NCI-H2081 treated with DMSO at 0.1 percent for 48 hours (cell line): ENCODE measurements around the gene PAPSS2.
"Not testable (repeated sequence)": the region's sequence is repeated elsewhere in the genome, so short reads cannot be mapped to it uniquely, and the experiment has no call there.

ENCODE experiments used
- DNase-seq: peaks from one replicate; lab custom pipeline; 2025; lab: John Stamatoyannopoulos, UW

The PAPSS2 gene

DNA sequence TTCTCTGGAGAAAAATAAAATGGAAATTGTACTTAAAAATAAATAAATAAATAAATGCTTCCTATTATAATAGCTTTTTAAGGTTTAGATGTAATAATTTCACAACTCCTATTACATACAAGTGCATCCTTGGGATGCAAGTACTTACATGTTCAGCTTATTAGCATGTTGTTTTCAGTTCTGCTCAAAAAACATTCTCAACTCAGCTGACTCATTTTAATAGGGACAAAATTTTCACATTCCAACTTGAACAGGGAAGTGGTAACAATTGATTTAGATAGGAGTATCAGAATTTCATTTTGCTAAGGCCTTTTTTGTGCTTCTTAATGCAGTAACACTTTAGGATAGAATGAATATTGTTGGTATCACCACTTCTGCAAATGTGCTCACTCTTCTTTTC, 16.7 kb upstream of the PAPSS2 start:
- no peak for DNase-seq

DNA sequence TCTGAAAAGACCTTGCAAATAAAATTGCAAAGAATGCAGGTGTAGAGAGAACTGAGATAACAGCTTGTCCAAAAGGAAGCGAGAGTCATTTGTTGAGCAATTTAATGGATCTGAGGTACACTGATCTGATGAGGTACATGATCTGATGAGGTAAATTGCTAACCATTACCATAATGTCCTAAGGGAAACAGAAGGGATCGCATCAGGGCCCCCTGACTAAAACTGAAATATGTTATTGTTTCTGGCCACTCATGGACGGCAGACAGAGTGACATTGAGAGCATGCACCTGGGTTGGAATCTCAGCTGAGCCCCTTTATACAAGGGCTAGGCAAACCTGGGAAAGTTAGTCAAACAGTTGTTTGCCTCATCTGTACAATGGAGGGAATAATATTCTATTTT, 15.8 kb upstream of the PAPSS2 start:
- DNase-seq: no peak

DNA sequence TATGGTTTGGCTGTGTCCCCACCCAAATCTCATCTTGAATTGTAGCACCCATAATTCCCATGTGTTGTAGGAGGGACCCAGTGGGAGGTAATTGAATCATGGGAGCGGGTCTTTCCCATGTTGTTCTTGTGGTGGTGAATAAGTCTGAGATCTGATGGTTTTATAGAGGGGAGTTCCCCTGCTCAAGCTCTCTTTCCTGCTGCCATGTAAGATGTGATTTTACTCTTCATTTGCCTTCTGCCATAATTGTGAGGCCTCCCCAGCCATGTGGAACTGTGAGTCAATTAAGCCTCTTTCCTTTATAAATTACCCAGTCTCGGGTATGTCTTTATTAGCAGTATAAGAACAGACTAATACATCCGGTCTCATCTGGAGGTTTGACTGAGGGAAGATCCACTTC, 15.2 kb upstream of the PAPSS2 start:
- DNase-seq: not testable (repeated sequence)

DNA sequence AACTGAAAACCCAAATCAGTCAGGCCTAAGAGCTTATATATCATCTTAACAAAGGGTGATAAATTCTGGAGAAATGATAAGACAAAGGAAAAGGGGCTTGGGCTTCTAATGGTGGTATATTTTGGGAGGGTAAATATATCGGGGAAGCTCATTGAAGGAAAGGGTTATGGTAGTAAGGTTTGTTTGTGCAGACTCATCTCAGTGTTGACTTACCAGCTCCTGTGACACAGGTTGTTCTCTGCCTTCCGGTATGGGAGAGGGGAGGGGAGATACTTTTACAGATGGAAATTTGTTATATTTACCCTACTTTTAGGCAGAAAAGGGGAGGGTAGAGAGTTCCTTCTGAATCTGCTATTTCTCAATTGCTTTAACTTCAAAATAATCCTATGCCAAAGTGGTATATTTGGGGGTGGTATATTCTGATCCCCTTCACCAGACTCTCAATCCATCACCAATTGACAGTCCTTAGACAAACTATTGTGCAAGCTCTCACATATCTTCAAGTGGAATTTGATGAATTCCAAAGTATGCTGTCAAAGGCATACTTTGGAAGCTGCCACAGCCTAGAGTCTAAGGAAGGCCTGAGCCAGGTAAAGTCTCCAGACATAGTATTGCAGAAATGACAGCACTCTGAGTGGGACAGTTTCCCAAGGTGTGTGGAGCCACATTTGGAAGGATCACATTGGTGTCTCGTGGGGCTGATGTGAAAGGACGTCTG, 13.3 kb upstream of the PAPSS2 start:
- DNase-seq: no peak

DNA sequence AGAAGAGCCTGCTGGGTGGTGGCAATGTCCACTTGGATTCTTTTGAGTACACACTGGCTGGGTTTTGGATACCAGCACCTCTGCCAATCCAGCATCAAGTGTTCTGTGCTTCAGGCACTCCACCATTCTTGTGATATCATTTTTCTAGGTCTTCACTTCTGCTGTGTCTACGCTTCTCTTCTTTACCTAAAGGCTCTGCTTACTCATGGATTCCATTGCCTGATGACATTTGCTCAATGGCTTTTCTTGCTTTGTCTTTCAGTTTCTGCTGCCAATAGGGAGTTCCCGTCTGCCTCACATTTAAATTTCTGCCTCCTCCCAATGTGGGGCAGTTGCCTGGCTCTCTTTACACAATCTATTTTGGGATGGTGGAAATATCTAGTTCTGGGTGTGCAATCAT, 12.7 kb upstream of the PAPSS2 start:
- no peak for DNase-seq

DNA sequence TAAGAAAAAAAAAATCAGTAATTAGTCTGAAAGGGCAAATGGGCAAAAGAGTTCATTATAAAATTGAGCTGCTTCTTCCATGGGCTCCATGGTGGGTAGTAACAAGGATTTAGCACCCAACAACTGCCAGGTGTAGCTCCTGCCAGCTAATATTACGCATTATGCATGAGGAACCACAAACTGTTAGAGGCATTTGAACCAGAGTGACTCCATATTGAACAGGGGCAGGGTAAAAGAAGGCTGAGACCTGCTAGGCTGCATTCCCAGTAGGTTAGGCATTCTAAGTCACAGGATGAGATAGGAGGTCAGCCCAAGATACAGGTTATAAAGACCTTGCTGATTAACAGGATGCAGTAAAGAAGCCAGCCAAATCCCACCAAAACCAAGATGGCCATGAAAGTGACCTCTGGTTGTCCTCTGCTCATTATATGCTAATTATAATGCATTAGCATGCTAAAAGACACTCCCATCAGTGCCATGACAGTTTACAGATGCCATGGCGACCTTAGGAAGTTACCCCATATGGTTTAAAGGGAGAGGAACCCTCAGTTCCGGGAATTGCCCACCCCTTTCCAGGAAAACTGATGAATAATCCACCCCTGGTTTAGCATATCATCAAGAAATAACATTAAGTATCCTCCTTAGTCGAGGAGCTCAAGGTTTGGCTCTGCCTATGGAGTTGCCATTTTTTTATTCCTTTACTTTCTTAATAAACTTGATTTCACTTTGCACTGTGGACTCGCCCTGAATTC, 8.7 kb upstream of the PAPSS2 start:
- DNase-seq: no peak

DNA sequence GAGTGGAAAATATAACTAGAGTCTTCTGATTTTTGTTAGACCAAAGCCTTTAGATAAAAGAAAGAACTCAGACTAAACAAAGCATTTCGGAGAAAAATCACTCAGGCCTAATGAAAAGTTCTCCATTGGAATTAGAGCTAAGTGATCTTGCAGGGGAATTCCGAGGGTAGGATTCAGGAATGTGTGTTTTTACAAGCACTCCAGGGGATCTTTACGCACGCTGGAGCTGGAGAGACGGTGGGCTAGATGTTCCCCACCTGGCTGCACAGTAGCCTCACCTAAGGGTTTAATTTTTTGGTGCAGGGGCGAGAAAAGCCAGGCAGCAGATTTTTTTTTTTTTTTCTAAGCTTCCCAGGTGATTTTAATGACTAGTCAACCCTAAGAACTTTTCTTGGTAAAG, 7.9 kb upstream of the PAPSS2 start:
- no peak for DNase-seq

DNA sequence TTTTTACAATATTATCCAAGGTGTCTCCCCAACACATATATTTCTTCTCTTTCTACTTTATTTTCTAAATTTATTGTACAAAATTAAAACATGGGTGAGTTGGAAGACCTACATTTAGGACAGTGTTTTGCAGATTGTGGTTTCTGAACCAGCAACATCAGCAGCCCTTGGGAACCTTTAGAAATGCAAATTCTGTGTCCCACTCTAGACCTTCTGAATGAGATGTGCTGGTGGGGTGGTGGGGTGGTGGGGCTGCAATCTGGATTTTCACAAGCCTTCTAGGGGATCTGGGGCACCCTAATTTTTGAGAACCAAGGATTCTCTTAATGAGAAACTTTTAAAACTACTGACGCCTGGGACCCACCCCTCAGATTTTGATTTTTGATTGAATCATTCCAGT, 7.4 kb upstream of the PAPSS2 start:
- no peak for DNase-seq

DNA sequence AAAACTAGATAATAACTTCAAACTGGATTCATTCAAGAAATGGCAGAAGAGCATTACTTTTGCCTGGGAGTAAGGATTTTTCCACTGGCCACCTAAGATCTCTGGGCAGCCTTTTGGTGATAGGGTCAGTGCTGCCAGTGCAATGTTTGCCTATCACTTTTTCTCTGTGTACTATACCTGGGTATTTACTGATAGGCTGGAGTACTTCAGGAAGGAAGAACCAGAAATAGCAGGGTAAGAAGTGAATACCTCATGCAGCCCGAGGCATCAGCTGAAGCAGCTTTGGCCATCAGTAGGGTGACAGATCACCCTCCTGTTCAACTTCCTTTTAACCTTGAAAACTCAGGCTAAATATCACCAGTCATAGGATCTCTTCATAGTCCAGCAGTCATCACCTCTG, 5.5 kb upstream of the PAPSS2 start:
- no peak for DNase-seq

DNA sequence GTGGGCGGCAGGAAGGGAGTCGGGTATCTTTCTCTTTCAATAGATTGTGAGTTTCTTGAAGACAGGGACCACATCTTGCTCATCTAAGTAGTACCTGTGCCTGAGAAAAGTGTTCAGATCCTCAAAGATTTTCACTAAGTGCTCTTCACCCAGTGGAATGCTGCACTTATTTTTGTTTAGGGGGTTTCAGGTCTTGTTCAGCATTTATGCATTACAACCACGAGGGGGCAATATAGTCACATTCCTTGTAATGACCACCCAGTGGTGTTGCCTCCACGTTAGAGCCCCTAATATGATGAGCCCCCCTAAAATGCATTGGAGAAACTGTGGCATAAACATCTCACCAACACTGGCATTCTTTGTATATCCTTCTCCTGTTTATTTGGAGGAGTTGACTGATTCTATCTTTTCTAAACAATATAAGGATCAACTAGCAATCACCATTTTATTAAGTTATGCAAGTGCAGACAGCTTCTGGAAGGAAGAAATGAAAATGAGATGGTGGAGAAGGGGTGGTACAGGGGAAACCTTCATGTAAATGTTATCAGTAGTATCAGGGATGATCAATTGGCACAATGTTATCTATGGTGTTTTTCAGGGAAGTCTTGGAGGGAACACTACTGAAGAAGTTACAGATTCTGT, 3.1 kb upstream of the PAPSS2 start:
- no peak for DNase-seq

DNA sequence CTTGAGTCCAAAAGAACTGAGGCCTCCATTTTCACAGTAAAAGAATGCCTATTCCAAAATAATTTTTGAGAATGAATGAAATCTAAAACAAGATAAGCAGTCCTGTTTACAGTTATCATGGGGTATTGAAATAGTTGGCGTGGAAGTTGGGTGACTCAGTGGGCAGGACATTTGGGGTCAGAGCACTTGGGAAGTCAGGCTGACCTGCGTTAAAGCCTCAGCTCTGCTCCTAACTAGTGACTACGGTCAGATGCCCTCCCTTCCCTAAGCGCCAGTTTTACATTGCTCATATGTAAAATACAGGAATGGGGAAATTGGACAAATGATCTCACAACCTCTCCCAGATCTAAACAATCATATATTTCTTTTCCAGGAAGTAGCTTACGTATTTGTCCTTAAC, 2.3 kb upstream of the PAPSS2 start:
- no peak for DNase-seq

DNA sequence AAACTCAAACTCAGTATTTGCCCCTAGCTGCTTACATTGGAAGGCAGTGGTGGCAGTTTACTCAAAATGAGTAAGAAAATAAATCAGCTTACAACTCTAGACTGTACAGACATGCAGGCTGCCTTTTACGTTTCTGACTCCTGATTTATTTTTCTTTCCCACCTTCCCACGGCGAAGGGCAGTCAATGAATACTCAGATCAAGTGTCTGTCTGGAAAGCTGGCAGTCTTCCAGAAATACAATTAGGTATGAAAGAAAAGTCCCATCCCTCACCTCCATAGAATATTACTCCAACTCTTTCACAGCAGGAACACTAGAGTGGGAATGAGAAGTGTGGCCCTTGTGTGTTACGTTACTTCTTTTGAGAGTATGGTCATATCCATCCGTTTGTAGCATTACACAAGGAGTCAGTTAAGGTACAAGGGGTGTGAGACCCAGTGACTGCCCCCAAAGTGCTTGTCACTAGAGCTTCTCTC, 1.3 kb upstream of the PAPSS2 start:
- no peak for DNase-seq

DNA sequence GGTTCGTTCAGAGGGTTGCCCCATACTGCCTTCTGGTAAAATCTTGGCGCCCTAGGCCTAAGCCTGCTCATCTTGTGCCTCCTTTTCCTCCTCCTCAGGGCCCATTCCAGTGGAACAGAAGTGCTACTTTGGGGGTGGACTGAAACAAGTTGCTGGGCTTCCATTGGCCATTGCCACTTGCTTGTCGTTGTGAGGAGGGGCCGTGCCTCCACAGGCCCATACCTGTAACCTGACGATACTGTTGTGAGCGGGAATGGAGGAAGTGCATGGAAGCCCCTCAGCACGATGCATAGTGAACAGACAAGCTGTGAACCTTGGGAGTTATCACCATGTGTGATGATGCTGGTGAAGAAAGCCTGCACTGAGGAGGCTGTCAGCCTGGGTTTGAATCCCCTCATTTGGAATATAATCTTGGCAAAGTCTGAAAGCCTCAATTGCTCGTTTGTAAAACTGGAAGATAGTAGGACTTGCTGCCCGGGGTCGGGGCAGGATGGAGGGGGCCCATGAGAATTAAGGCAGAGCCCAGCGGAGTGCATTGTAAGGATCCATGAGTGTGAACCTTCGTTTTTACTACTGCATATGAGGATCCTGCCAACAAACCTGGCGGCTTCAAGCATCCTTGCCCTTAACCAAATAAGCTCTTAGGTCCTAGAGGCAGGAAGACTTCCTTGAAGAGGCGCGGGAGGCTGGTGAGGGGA, 671 bp upstream of the PAPSS2 start:
- DNase-seq: no peak

DNA sequence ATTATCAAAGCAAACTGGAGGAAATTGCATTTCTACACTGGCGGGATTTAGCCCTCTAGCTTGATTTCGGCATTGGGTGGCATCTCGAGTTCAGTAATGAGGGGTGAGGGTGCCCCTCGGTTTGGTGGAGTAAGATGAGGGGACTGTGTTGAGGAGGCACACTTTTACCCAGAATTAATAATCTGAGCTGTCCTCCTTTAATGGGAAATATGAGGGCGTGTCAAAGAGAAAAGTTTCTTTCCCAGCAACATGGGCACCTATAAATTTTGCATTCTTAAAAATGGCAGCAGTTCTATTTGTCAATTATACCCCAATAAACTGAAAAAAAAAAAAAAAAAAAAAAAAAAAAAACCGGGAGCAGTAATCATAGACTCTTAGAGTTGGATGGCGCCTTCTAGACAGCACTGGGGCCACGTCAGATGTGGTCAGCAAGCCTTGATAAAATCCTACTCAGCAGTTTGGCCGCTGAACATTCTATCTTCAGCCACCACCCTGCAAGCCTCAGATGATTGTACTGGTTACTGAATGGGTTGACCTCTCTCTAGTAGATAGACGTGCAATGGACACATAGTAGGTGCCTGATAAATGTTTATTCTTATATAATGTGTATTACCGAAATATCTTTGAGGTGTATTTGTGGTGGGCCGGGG, 931 bp downstream of the PAPSS2 start:
- no peak for DNase-seq

DNA sequence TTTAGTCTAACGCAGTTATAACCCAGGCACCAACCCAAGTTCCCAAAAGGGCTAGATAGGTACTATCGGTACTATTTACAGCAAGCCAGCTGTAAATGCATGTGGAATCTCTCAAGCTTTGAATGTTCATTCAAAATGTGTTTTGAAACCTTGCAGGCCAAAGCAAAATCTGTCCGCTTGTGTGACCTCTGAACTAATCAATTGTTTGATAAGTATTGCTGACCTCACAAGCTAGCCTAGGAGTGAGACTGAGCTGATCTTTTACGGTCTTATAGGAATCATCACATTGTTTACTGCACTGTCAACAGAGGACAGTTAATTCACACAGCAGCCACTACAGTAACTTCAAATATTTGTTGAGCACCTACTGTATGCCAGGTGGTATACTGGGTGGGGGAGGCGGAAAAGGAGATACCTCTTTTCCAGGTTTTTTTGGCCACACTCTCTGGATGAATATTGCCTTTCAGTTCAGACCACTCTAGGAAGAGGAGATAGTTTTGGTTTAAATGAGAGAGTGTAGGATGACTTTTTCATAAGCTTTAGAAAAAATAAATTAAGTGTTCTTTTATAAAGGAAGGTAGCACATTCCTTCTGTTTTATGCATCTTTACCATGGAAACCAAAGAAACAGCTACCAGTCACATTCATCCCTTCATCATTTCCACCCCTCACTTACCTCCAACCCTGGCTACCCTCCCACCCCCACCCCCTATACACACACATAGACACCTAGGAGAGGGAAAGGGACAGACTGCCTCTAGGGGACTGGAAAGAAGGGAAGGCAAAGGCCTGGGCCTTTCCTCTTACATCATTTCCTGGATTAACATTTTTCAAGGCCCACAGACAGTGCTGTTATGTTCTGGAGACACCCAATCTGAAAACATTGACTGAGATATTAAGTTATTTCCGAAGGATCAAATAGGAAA, 2.4 kb downstream of the PAPSS2 start:
- DNase-seq: no peak

DNA sequence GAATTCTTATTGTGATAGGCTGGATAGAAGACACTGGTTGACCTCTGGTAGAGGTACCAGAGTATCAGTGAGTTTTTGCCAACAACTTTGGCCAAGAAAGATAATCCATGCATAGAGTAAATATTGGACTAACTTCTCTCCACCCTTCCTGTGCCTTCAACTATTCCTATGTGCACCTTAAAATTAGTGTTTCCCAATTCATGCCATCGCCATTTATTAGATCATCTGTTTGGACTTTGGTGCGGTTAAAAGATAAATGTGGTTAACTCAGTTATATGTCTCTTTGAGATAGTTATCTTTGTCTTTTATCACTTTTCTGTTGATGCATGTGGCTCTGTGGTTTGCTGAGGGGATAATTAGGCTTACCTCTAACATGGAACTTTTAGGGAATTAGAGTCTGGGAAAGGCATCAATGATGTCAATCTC, 4.6 kb downstream of the PAPSS2 start:
- no peak for DNase-seq

DNA sequence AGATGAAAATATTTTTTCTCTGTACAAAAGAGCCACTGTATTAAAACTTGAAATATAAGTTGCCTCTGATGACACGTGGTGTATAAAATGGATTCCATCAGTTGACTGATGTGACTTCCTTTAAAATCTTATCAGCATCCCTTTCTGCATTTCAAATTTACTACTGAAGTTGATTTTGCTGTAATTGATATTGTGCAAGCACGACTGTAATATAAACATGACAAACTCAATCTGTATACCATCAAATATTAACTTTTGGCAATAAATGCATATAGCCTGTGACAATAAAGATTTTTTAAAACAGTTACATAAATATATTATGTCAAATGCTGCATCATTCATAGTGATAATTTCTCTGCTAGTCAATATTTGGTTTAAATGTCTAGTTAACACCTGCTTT, 7.8 kb downstream of the PAPSS2 start:
- DNase-seq: no peak

DNA sequence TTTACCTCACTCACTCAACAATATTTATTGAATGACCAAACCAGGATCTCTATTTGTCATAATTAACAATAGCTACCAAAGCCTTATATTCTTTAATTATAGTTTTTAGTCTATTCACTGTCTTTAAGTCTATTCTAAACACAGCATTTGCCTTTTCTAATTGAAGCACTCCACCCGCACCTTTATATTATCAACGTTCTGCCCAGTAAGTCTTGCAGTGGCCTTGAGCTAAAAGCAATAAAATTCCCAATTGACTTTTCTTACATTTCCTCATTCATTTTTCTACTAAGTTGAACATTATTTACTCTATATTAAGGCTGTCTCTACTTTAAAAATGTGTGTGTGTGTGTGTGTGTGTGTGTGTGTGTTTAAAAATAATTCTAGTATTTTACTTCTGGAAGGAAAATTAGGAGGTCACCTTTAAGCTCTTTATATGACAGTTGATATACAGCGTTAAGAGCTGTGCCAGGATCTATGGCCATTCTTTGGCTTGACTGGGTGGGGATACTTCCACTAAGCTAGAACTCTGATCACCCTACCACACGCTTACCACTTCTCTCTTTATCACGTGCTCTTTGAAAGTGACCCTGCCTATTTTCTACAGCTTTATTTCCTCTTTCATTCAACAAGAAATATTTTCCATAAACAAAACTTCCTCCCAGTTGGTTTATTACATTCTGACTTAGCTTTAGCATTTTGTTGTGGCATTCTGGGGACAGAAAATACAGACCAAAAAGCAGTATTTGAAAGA, 8.8 kb downstream of the PAPSS2 start:
- DNase-seq: no peak

DNA sequence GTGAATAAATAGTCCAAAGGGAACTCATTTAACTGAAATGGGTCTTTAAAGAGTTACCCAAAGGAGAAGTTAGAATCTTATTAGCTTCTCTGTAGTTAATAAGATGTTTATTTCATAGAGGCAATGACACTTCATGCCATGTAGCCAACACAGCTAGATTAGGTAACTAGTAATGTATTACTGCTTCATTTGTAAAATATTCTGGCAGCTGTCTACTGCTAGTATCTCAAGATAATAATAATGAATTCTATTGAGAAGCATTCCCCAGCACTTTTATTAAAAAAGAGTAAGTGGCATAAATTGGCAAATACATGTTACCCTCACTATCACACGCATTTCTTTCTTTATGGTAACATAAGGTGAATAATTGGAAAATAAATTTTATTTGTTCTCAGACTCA, 10.1 kb downstream of the PAPSS2 start:
- no peak for DNase-seq

DNA sequence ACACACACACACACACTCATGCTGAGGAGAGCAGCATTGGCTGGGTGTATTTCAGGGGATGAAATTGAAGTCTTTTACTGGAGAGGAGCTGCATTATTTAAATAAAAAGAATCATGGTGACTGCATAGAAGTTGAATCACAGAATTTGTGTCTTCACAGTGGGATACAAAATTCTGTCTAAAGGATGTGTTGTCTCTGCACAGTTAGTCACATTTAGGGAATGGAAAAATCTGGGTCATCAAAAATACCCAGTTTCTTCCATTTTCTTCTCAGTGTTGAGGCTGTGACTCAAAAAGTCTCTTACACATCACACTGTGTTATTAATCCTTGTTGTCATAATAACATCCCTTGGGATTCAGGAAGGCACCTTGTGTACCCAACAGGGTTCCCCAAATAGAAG, 10.9 kb downstream of the PAPSS2 start:
- DNase-seq: no peak
